Fibroblast of lung (primary cell): ENCODE results near the gene KCNN3. TPM values are rescaled to one million over a fixed set of nuclear protein-coding genes. Genes with fewer than 3 reads are reported as not detected.
A peak's percentile ranks its signal among the peaks of the same experiment; 100 is the strongest.
"Not testable (repeated sequence)": the region's sequence is repeated elsewhere in the genome, so short reads cannot be mapped to it uniquely, and the experiment has no call there.

Experiments used
- DNase-seq, 2 donors: peaks; one replicate each; pipeline versions ENCODE4 v3.0.0 to v3.0.0-alpha.2; 2010; ENCODE audit warnings: low read depth in 2 of 2
- H2AFZ ChIP-seq: 2 replicates; pipeline ENCODE4 v1.5.1; 2012; ENCODE audit warnings: low read length, control low read depth, inconsistent platforms
- H3K27ac ChIP-seq: 2 replicates; pipeline ENCODE4 v1.5.1; 2011; ENCODE audit warnings: low read length, control low read depth; ENCODE audit not compliant: insufficient read depth
- H3K27me3 ChIP-seq: 2 replicates; pipeline ENCODE4 v1.5.1; 2011; ENCODE audit warnings: mild to moderate bottlenecking, low read length; ENCODE audit not compliant: control insufficient read depth, insufficient read depth
- H3K36me3 ChIP-seq: 2 replicates; pipeline ENCODE4 v1.5.1; 2011; ENCODE audit warnings: low read length; ENCODE audit not compliant: control insufficient read depth, insufficient read depth
- H3K4me1 ChIP-seq: 2 replicates; pipeline ENCODE4 v1.5.1; 2011; ENCODE audit warnings: low read length; ENCODE audit not compliant: control insufficient read depth, insufficient read depth; ENCODE audit errors: extremely low read depth
- H3K4me2 ChIP-seq: 2 replicates; pipeline ENCODE4 v1.5.1; 2011; ENCODE audit warnings: low read length, control low read depth; ENCODE audit not compliant: insufficient read depth; ENCODE audit errors: extremely low read depth
- H3K4me3 ChIP-seq, 4 experiments: fragments of 200-600 bp in 1 of 4; sonication (generic) in 1 of 4; replicated peaks in 1 of 4; 2 replicates each; pipeline ENCODE4 v1.5.1; 2011 to 2016; ENCODE audit warnings: low read length in 4 of 4, low read depth in 3 of 4, mild to moderate bottlenecking in 3 of 4, control low read depth in 2 of 4, inconsistent platforms in 1 of 4, mixed read lengths in 1 of 4; ENCODE audit not compliant: insufficient read depth in 1 of 4; ENCODE audit errors: control extremely low read depth in 1 of 4
- H3K79me2 ChIP-seq: 2 replicates; pipeline ENCODE4 v1.5.1; 2012; ENCODE audit warnings: mild to moderate bottlenecking, low read length, inconsistent platforms; ENCODE audit not compliant: control insufficient read depth, insufficient read depth
- H3K9ac ChIP-seq: 2 replicates; pipeline ENCODE4 v1.5.1; 2011; ENCODE audit warnings: mild to moderate bottlenecking, low read length, control low read depth; ENCODE audit not compliant: insufficient read depth
- H3K9me3 ChIP-seq: 2 replicates; pipeline ENCODE4 v1.5.1; 2012; ENCODE audit warnings: low read depth, low read length; ENCODE audit not compliant: control insufficient read depth, insufficient read depth
- H4K20me1 ChIP-seq: 2 replicates; pipeline ENCODE4 v1.5.1; 2011; ENCODE audit warnings: low read length; ENCODE audit not compliant: control insufficient read depth, insufficient read depth; ENCODE audit errors: extremely low read depth
- EZH2 ChIP-seq: IDR thresholded peaks from 2 replicates; pipeline ENCODE4 v1.5.1; 2012; ENCODE audit warnings: low read length, control low read depth, mild to moderate bottlenecking; ENCODE audit errors: missing control alignments
- polyA plus RNA-seq, 2 donors: library from polyadenylated mRNA; depleted of rRNA in 1 of 2; stranded (reverse) in 1 of 2; unstranded in 1 of 2; fragments of >200 nt; gene quantifications; 2 replicates each; pipeline ENCODE4 v1.2.1, GENCODE V29; 2011 to 2012; ENCODE audit warnings: missing spikeins in 1 of 2
- total RNA-seq: library from RNA; depleted of rRNA; stranded (reverse); fragments of >200 nt; gene quantifications from 2 replicates; pipeline ENCODE4 v1.2.1, GENCODE V29; 2014
- TF ChIP-seq, protein P1 (sequence below), 2 donors: IDR thresholded peaks in 1 of 2; conservative IDR thresholded peaks in 1 of 2; 1 replicate in 1 of 2; 2 replicates in 1 of 2; pipeline ENCODE4 v1.5.1; 2011 to 2012; ENCODE audit warnings: low read length in 2 of 2, control low read depth in 1 of 2, inconsistent platforms in 1 of 2, low read depth in 1 of 2, mild to moderate bottlenecking in 1 of 2

The KCNN3 gene
- total and polyA plus RNA-seq, 2 donors (not counting 1 experiment from before 2014, with no cell fraction given), result not detected

DNA sequence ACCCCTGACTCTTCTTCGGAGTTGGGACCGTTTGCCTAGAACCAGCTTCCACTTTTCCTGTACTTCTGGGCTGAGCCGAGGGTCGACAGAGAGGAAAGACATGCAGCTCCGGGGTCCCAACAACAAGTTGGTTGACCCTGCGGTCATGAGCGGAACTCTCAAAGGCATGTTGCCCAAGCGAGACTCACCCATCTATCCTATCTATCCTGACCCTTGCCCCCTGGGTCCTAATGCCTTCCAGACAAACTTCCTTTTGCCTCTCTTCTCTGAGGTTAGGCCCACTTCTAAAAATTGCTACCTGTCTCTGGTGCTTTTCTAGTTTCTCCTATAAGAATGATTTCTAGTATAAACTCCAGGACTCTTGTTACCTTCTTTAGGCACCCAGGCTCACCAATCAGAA lies 197.8 kb downstream of the KCNN3 start:
- DNase-seq, H3K9ac ChIP-seq, H2AFZ ChIP-seq: not testable (repeated sequence)

DNA sequence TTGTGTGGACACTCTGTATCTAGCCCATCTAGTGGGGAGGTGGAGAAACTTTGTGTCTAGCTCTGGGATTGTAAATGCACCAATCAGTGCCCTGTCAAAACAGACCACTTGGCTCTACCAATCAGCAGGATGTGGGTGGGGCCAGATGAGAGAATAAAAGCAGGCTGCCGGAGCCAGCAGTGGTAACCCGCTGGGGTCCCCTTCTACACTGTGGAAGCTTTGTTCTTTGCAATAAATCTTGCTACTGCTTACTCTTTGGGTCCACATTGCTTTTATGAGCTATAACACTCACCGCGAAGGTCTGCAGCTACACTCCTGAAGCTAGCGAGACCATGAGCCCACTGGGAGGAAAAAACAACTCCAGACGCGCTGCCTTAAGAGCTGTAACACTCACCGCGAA lies 198.7 kb downstream of the KCNN3 start:
- not testable (repeated sequence) for DNase-seq, H3K9ac ChIP-seq, H3K9me3 ChIP-seq, H3K4me1 ChIP-seq, H3K27me3 ChIP-seq, H3K4me2 ChIP-seq, H3K79me2 ChIP-seq, H3K27ac ChIP-seq, H3K36me3 ChIP-seq, H3K4me3 ChIP-seq, H2AFZ ChIP-seq, H4K20me1 ChIP-seq

More for the DNA sequence above, 197.8 kb downstream of the KCNN3 start:
- not testable (repeated sequence) for H4K20me1 ChIP-seq, H3K4me1 ChIP-seq, H3K79me2 ChIP-seq, H3K27ac ChIP-seq, H3K4me2 ChIP-seq, H3K4me3 ChIP-seq, H3K36me3 ChIP-seq, H3K27me3 ChIP-seq, H3K9me3 ChIP-seq

DNA sequence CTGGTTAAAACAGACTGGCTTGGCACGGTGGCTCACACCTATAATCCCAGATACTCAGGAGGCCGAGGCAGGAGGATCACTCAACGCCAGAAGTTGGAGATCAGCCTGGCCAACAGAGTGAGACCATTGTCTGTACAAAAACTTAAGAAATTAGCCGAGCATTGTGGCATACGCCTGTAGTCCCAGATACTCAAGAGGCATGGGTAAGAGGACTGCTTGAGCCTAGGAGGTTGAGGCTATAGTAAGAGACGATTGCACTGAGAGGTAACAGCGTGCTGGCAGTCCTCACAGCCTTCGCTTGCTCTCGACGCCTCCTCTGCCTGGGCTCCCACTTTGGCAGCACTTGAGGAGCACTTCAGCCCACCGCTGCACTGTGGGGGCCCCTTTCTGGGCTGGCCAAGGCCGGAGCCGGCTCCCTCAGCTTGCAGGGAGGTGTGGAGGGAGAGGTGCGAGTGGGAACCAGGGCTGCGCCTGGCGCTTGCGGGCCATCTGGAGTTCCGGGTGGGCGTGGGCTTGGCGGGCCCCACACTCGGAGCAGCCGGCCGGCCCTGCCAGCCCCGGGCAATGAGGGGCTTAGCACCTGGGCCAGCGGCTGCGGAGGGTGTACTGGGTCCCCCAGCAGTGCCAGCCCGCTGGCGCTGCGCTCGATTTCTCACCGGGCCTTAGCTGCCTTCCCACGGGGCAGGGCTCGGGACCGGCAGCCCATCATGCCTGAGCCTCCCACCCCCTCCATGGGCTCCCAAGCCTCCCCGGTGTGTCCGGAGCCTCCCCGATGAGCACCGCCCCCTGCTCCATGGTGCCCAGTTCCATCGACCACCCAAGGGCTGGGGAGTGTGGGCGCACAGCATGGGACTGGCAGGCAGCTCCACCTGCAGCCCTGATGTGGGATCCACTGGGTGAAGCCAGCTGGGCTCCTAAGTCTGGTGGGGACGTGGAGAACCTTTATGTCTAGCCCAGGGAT lies 199.5 kb downstream of the KCNN3 start:
- not testable (repeated sequence) for H3K4me1 ChIP-seq, DNase-seq, H3K36me3 ChIP-seq, H3K9ac ChIP-seq, H3K27me3 ChIP-seq, H3K27ac ChIP-seq, H4K20me1 ChIP-seq, H3K79me2 ChIP-seq, H3K4me3 ChIP-seq, H3K9me3 ChIP-seq, H2AFZ ChIP-seq, H3K4me2 ChIP-seq

DNA sequence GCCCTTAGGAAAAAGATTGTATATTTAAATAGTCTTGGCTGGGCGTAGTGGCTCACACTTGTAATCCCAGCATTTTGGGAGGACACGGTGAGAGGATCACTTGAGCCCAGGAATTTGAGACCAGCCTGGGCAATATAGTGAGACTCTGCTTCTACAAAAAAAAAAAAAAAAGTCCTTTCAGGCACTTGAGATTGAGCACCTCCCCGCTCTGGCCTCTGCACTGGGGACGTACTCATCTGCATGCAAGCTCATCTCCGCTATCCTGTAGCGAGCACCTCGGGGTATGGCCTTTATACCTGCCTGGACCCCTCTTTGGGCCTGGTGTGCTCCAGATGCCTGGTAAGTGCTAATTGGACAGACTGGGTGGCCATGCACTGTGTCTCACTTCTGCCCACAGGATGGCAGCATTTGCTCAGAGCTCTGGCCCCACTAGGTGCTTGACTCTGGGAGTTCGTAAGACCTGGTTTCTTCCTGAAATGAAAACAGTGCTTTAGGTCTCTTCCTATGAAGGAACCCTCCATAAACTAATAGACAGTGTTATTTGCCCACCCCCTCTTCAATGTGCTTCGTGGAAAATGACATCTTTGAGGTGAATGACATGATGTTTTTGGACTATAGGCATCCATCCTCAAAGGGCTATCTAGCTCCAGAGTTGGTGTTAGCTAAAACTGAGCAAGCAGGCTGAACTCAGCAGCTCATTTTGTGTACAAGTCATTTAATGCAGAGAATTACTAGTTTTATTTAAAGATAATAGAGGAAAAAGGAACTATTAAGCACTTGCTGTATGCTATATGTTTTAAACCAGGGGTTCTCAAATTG lies 200.4 kb downstream of the KCNN3 start:
- peak; percentile 66 to 70 for DNase-seq
- Histone ChIP-seq H3K4me2 (no peak overlapping the region), H3K79me2 (no peaks in the 10 kb centered on the region), H3K4me3 (no peak overlapping the region), H3K9me3 (no peaks in the 10 kb centered on the region), H3K27me3 (peaks cover 8% of the 10 kb centered on the region), H3K27ac (no peak overlapping the region), H3K9ac (no peak overlapping the region), H4K20me1 (no peaks in the 10 kb centered on the region), H3K4me1 (no peaks in the 10 kb centered on the region), H2AFZ (no peak overlapping the region), H3K36me3 (no peaks in the 10 kb centered on the region)
- TF ChIP-seq, protein P1, sequence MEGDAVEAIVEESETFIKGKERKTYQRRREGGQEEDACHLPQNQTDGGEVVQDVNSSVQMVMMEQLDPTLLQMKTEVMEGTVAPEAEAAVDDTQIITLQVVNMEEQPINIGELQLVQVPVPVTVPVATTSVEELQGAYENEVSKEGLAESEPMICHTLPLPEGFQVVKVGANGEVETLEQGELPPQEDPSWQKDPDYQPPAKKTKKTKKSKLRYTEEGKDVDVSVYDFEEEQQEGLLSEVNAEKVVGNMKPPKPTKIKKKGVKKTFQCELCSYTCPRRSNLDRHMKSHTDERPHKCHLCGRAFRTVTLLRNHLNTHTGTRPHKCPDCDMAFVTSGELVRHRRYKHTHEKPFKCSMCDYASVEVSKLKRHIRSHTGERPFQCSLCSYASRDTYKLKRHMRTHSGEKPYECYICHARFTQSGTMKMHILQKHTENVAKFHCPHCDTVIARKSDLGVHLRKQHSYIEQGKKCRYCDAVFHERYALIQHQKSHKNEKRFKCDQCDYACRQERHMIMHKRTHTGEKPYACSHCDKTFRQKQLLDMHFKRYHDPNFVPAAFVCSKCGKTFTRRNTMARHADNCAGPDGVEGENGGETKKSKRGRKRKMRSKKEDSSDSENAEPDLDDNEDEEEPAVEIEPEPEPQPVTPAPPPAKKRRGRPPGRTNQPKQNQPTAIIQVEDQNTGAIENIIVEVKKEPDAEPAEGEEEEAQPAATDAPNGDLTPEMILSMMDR (conservative IDR thresholded peaks at IDR 0.05 in 1 of 2, IDR thresholded peaks at IDR 0.05 in 1 of 2; ENCODE audit: low read depth in 1 of 2, low read length in 2 of 2), result peak; percentile 75 to 76
- no peak for TF ChIP-seq EZH2
